Breast epithelium (tissue), 3 donors: ENCODE measurements around the gene MTRR.

Source experiments
- CTCF ChIP-seq, 3 donors: fragments of 450-650 bp; IDR thresholded peaks; one replicate each; pipeline ENCODE4 v1.5.1; 2016 to 2017; ENCODE audit warnings: antibody characterized with exemption in 3 of 3, mild to moderate bottlenecking in 3 of 3, moderate library complexity in 3 of 3
- POLR2A ChIP-seq: fragments of 450-650 bp; IDR thresholded peaks from one replicate; pipeline ENCODE4 v1.6.1; 2016; ENCODE audit warnings: antibody characterized with exemption, mild to moderate bottlenecking, moderate library complexity
- POLR2AphosphoS5 ChIP-seq, 3 donors: sonication (generic); formaldehyde crosslinking; IDR thresholded peaks; one replicate each; pipeline ENCODE4 v1.6.1; 2017; ENCODE audit warnings: antibody characterized with exemption in 3 of 3

DNA sequence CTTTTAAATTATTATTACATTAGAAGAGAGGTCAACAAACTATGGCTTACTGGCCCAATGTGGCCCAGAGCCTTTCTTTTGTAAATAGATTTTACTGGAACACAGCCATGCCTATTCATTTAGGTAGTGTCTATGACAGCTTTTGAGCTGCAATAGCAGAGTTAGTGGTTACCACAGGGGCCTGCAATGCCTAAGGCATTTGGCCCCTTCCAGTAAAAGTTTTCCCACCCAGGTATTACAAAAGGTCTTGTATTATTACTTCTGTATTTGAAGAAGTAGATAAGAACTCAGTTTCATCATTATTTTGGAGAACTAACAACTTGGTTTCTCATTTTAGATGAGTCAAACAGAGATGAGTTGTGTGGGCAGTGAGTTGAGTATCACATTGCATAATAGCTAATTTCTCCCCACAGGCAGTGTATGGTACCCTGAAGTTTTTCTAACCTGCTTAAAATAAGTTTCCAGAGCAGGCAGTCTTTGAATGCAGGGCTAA, 9.5 kb downstream of the MTRR start:
- TF ChIP-seq CTCF (IDR thresholded peaks at IDR 0.05) (no peak), POLR2A (no peak), POLR2AphosphoS5 (IDR thresholded peaks at IDR 0.05) (no peak)
